ENCODE measurements around the gene SPP2.

SPP2 gene

DNA sequence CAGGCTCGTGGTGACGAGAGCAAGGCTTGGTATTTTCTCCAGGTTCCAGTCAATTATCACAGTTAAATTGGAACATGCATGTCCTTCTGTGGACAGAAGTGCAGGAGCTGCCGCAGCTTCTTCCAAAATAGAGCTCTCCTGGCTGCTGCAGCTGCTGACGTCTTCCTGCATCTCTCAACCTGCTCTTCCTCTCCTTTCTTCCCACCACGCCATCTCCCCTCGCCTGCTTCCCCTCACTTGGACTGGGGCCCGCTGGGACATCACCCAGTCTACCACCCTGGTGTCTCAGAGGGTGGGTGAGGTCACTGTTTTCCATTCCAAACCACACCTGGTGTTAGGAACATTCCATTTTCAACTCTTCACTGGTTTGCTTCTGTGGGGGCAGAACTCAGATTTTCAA, 41.4 kb downstream of the SPP2 start:
- no peak overlapping the region for H3K27ac ChIP-seq (ENCODE audit: low read length)
- no peak for DNase-seq
- H3K36me3 ChIP-seq (replicated peaks; ENCODE audit: insufficient read depth, low read length): no peaks in the 10 kb centered on the region
- H3K4me3 ChIP-seq (ENCODE audit: low read length): no peak overlapping the region
- H3K4me2 ChIP-seq (ENCODE audit: low read depth, low read length): no peak overlapping the region
- H3K9me3 ChIP-seq (replicated peaks; ENCODE audit: insufficient read depth, low read length): no peaks in the 10 kb centered on the region
- no peak overlapping the region for H3K9ac ChIP-seq (ENCODE audit: low read length)
- no peaks in the 10 kb centered on the region for H3K9me2 ChIP-seq (replicated peaks; ENCODE audit: insufficient read depth, low read length)
- no peaks in the 10 kb centered on the region for H3F3A ChIP-seq (ENCODE audit: insufficient read depth, low read length)
- H4K20me1 ChIP-seq (ENCODE audit: insufficient read depth, low read length): no peaks in the 10 kb centered on the region
- TF ChIP-seq, protein P1, sequence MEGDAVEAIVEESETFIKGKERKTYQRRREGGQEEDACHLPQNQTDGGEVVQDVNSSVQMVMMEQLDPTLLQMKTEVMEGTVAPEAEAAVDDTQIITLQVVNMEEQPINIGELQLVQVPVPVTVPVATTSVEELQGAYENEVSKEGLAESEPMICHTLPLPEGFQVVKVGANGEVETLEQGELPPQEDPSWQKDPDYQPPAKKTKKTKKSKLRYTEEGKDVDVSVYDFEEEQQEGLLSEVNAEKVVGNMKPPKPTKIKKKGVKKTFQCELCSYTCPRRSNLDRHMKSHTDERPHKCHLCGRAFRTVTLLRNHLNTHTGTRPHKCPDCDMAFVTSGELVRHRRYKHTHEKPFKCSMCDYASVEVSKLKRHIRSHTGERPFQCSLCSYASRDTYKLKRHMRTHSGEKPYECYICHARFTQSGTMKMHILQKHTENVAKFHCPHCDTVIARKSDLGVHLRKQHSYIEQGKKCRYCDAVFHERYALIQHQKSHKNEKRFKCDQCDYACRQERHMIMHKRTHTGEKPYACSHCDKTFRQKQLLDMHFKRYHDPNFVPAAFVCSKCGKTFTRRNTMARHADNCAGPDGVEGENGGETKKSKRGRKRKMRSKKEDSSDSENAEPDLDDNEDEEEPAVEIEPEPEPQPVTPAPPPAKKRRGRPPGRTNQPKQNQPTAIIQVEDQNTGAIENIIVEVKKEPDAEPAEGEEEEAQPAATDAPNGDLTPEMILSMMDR (IDR thresholded peaks at IDR 0.05; ENCODE audit: low read length): no peak
- TF ChIP-seq EZH2 (optimal IDR thresholded peaks at IDR 0.05; ENCODE audit: low read depth, low read length): no peak
- no peak for TF ChIP-seq EZH2phosphoT487 (IDR thresholded peaks at IDR 0.05; ENCODE audit: low read length)
- H3K4me1 ChIP-seq (ENCODE audit: low read length): no peaks in the 10 kb centered on the region
- no peaks in the 10 kb centered on the region for H3K27me3 ChIP-seq (replicated peaks; ENCODE audit: insufficient read depth, low read length)
- no peaks in the 10 kb centered on the region for H3K79me2 ChIP-seq (ENCODE audit: low read length)
- no peak overlapping the region for H2AFZ ChIP-seq (ENCODE audit: low read length)

DNA sequence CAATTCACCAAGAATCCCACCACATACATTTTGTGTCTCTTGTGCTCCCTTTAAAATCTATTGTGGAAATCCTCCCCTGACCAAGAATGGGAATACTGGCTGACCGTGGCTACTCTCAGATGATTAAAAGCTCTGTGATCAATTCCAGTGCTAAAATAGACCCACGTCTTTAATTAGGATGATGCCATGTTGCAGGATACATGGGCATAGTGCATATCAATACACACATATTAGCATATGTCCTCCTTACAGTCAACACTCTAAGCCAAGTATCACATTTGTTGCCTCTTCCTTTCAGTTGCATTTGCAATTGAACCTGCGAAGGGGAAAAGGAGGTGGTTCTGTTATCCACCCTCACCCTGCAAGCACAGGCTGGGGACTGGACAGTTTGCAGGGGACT, 41.8 kb downstream of the SPP2 start:
- Histone ChIP-seq H3K4me2 (ENCODE audit: low read depth, low read length) (no peak overlapping the region), H2AFZ (ENCODE audit: low read length) (no peak overlapping the region), H3K4me1 (ENCODE audit: low read length) (no peaks in the 10 kb centered on the region), H3K79me2 (ENCODE audit: low read length) (no peaks in the 10 kb centered on the region), H3K4me3 (ENCODE audit: low read length) (no peak overlapping the region), H3K9me3 (replicated peaks; ENCODE audit: insufficient read depth, low read length) (no peaks in the 10 kb centered on the region), H3K27me3 (replicated peaks; ENCODE audit: insufficient read depth, low read length) (no peaks in the 10 kb centered on the region), H3K27ac (ENCODE audit: low read length) (no peak overlapping the region), H4K20me1 (ENCODE audit: insufficient read depth, low read length) (no peaks in the 10 kb centered on the region), H3K9me2 (replicated peaks; ENCODE audit: insufficient read depth, low read length) (no peaks in the 10 kb centered on the region), H3F3A (ENCODE audit: insufficient read depth, low read length) (no peaks in the 10 kb centered on the region), H3K9ac (ENCODE audit: low read length) (no peak overlapping the region), H3K36me3 (replicated peaks; ENCODE audit: insufficient read depth, low read length) (no peaks in the 10 kb centered on the region)
- DNase-seq: no peak
- TF ChIP-seq, protein P1 (IDR thresholded peaks at IDR 0.05; ENCODE audit: low read length): no peak
- TF ChIP-seq EZH2 (optimal IDR thresholded peaks at IDR 0.05; ENCODE audit: low read depth, low read length) (no peak), EZH2phosphoT487 (IDR thresholded peaks at IDR 0.05; ENCODE audit: low read length) (no peak)

DNA sequence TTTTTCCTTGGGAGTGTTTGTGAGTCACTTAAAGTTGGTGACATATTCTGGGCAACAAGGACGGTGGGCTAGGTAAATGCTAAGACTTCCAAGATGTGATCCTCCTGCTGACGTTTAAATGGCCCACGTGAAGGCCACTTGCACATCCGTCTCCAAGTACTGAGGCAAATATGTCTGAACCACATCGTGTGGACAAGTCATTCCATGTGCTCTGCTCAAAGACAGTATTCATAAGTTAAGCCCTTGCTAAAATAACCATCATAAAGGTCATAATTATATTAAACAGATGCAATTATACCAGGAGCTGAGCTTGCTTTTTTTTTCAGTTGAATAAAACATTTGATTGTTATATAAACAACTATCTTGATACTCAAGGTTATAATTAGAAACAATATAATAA, 44.8 kb downstream of the SPP2 start:
- Histone ChIP-seq H3K4me1 (ENCODE audit: low read length) (0 out of 2 replicates have a peak, but pooled peaks cover 7% of the 10 kb centered on the region), H4K20me1 (ENCODE audit: insufficient read depth, low read length) (no peaks in the 10 kb centered on the region), H3K36me3 (replicated peaks; ENCODE audit: insufficient read depth, low read length) (no peaks in the 10 kb centered on the region), H3K27ac (ENCODE audit: low read length) (no peak overlapping the region), H3K9me2 (replicated peaks; ENCODE audit: insufficient read depth, low read length) (no peaks in the 10 kb centered on the region), H3K9me3 (replicated peaks; ENCODE audit: insufficient read depth, low read length) (no peaks in the 10 kb centered on the region), H3F3A (ENCODE audit: insufficient read depth, low read length) (no peaks in the 10 kb centered on the region), H3K27me3 (replicated peaks; ENCODE audit: insufficient read depth, low read length) (no peaks in the 10 kb centered on the region), H3K4me2 (ENCODE audit: low read depth, low read length) (no peak overlapping the region), H3K9ac (ENCODE audit: low read length) (no peak overlapping the region), H3K79me2 (ENCODE audit: low read length) (no peaks in the 10 kb centered on the region), H3K4me3 (ENCODE audit: low read length) (no peak overlapping the region), H2AFZ (ENCODE audit: low read length) (no peak overlapping the region)
- no peak for TF ChIP-seq EZH2phosphoT487 (IDR thresholded peaks at IDR 0.05; ENCODE audit: low read length)
- no peak for TF ChIP-seq EZH2 (optimal IDR thresholded peaks at IDR 0.05; ENCODE audit: low read depth, low read length)
- TF ChIP-seq, protein P1 (IDR thresholded peaks at IDR 0.05; ENCODE audit: low read length): no peak
- DNase-seq: no peak

All from MM.1S (cell line).